Activated naive CD8-positive, alpha-beta T cell treated with anti-CD3 and anti-CD28 coated beads, Interleukin-2, amount 10 ng/mL, durations not matched to agents 7 days and 5 days (primary cell): ENCODE results near the gene INSM2. TPM values are rescaled to one million over a fixed set of nuclear protein-coding genes. Genes with fewer than 3 reads are reported as not detected.

ENCODE experiments used
- ATAC-seq: fragments of 150-1000 bp; cut with Tn5 transposase; one replicate; pipeline ENCODE4 v1.10.0; 2021; ENCODE audit warnings: low read depth, moderate library complexity
- POLR2A ChIA-PET: fragments of 350-600 bp; sonication (Branson Sonifier 250); formaldehyde crosslinking; loops from one replicate; lab custom pipeline; 2021; ENCODE audit warnings: antibody characterized with exemption; lab: Charles Lee
- DNase-seq: peaks from one replicate; pipeline ENCODE4 v3.0.0; 2021
- H3K27ac Mint-ChIP-seq: one replicate; pipeline ENCODE4 v1.8.0; 2022; ENCODE audit warnings: mild to moderate bottlenecking, mixed read lengths
- H3K27me3 Mint-ChIP-seq: one replicate; pipeline ENCODE4 v1.8.0; 2022; ENCODE audit warnings: mild to moderate bottlenecking, moderate library complexity, mixed read lengths
- H3K36me3 Mint-ChIP-seq: one replicate; pipeline ENCODE4 v1.8.0; 2021; ENCODE audit warnings: mild to moderate bottlenecking, mixed read lengths
- H3K4me1 Mint-ChIP-seq: one replicate; pipeline ENCODE4 v1.8.0; 2021; ENCODE audit warnings: mixed read lengths
- H3K4me3 Mint-ChIP-seq: one replicate; pipeline ENCODE4 v1.8.0; 2022; ENCODE audit warnings: mild to moderate bottlenecking, moderate library complexity, mixed read lengths
- H3K9me3 Mint-ChIP-seq: one replicate; pipeline ENCODE4 v1.8.0; 2021; ENCODE audit warnings: mixed read lengths
- total RNA-seq, 2 experiments: library from RNA; stranded (reverse); gene quantifications; one replicate each; pipeline ENCODE4 v1.2.3, GENCODE V29; 2021

Gene INSM2
- total RNA-seq, 2 experiments from 2014 or later: not detected

DNA sequence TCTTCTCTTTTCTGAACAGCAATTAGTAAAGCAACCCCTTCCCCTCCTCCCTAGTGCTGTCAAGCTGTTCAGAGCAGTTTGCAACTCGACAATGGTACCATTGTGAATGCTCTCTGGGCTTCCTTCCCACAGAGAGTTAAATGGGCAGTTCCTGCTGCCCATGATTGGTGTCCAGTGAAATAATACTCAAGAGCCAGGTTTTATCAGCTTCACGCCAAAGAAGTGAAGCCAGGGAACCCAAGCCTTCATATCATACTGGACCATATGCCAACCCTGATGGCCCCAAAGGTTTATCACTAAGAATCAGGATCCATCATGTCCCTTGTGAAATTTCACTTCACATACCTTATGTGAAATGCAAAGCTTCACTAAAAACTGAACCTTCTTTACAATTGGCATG, 24.7 kb downstream of the INSM2 start:
- no peak overlapping the region for H3K4me3 Mint-ChIP-seq
- no peak overlapping the region for H3K27ac Mint-ChIP-seq
- H3K27me3 Mint-ChIP-seq: no peaks in the 10 kb centered on the region
- peaks cover 2% of the 10 kb centered on the region for H3K36me3 Mint-ChIP-seq
- ATAC-seq (no peak), DNase-seq (no peak)
- H3K4me1 Mint-ChIP-seq: no peaks in the 10 kb centered on the region
- H3K9me3 Mint-ChIP-seq: no peaks in the 10 kb centered on the region
- POLR2A ChIA-PET: no interaction called here

GRCh38 chr14:35565871-35566464, 32.0 kb downstream of the INSM2 start:
- no peak overlapping the region for H3K27ac Mint-ChIP-seq

GRCh38 chr14:35571598-35571997, 37.6 kb downstream of the INSM2 start:
- H3K4me1 Mint-ChIP-seq: no peaks in the 10 kb centered on the region
- ATAC-seq (no peak), DNase-seq (no peak)
- peaks cover 3% of the 10 kb centered on the region for H3K36me3 Mint-ChIP-seq
- no peak overlapping the region for H3K27ac Mint-ChIP-seq
- no peak overlapping the region for H3K4me3 Mint-ChIP-seq
- H3K27me3 Mint-ChIP-seq: no peaks in the 10 kb centered on the region
- no peaks in the 10 kb centered on the region for H3K9me3 Mint-ChIP-seq
- POLR2A ChIA-PET: no interaction called here

More at GRCh38 chr14:35565871-35566464, 32.0 kb downstream of the INSM2 start:
- Mint-ChIP-seq H3K4me1 (no peaks in the 10 kb centered on the region), H3K9me3 (no peaks in the 10 kb centered on the region), H3K27me3 (no peaks in the 10 kb centered on the region), H3K36me3 (peaks cover 5% of the 10 kb centered on the region), H3K4me3 (no peak overlapping the region)
- ATAC-seq (no peak), DNase-seq (no peak)
- POLR2A ChIA-PET: no interaction called here

- no peak overlapping the region for H3K4me3 Mint-ChIP-seq
- H3K4me1 Mint-ChIP-seq: no peaks in the 10 kb centered on the region
- H3K9me3 Mint-ChIP-seq: no peaks in the 10 kb centered on the region
- no peaks in the 10 kb centered on the region for H3K27me3 Mint-ChIP-seq
- H3K27ac Mint-ChIP-seq: no peak overlapping the region
- peaks cover 4% of the 10 kb centered on the region for H3K36me3 Mint-ChIP-seq
- ATAC-seq (no peak), DNase-seq (no peak)
- POLR2A ChIA-PET: no interaction called here
Measured at GRCh38 chr14:35573911-35574310, 39.9 kb downstream of the INSM2 start.

DNA sequence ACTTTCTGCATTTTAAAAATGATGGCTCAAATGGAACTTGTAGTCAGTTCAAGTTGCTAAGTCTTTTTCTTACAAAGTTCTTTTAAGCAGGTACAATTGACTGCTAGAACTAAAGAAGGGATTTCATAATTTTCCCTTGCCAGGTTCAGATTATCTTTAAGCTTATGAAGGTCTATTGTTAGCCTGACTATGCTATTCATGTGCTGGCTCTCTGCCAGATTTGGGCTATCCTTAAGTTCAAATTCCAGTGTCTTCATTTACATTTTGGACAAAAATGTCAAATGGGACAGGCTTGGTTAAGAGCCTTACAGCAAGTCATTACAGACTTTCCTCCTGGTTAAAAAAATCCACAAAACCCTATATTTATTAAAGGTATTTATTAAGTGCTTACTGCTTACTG, 42.3 kb downstream of the INSM2 start:
- no peaks in the 10 kb centered on the region for H3K27me3 Mint-ChIP-seq
- H3K27ac Mint-ChIP-seq: no peak overlapping the region
- DNase-seq: no peak
- ATAC-seq: no peak
- H3K4me1 Mint-ChIP-seq: peaks cover 4% of the 10 kb centered on the region
- H3K4me3 Mint-ChIP-seq: no peak overlapping the region
- POLR2A ChIA-PET: no interaction called here
- H3K36me3 Mint-ChIP-seq: peaks cover 2% of the 10 kb centered on the region
- no peaks in the 10 kb centered on the region for H3K9me3 Mint-ChIP-seq

DNA sequence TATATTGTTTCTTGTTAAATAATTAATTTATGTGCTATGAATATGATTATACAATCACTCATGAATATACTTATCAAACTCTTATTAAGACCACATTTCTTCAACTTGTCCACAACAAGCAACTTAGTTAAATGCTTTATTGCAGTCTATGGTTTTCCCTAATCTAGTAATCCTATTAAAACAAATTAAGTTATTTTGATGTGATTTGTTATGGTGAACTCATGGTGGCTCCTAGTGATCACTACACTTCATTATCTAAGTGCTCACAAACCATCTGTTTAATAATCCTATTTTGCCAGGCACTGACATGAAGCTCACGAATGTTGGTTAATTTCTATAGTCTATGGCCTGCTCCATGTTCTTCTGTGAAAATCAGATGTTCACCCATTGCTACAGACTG, 42.9 kb downstream of the INSM2 start:
- H3K9me3 Mint-ChIP-seq: no peaks in the 10 kb centered on the region
- H3K27me3 Mint-ChIP-seq: no peaks in the 10 kb centered on the region
- ATAC-seq (no peak), DNase-seq (no peak)
- peaks cover 4% of the 10 kb centered on the region for H3K4me1 Mint-ChIP-seq
- POLR2A ChIA-PET: no interaction called here
- peaks cover 2% of the 10 kb centered on the region for H3K36me3 Mint-ChIP-seq
- H3K27ac Mint-ChIP-seq: no peak overlapping the region
- no peak overlapping the region for H3K4me3 Mint-ChIP-seq

GRCh38 chr14:35578135-35578534, 44.2 kb downstream of the INSM2 start:
- DNase-seq (no peak), ATAC-seq (no peak)
- H3K4me1 Mint-ChIP-seq: peaks cover 6% of the 10 kb centered on the region
- no peak overlapping the region for H3K27ac Mint-ChIP-seq
- POLR2A ChIA-PET: interaction anchor here (0.6 kb wide), 1 partner anchor 37 kb away, joined by 3 read pairs; no protein-coding TSS in a partner anchor
- no peak overlapping the region for H3K4me3 Mint-ChIP-seq
- H3K36me3 Mint-ChIP-seq: peaks cover 6% of the 10 kb centered on the region
- H3K27me3 Mint-ChIP-seq: no peaks in the 10 kb centered on the region
- no peaks in the 10 kb centered on the region for H3K9me3 Mint-ChIP-seq

GRCh38 chr14:35578639-35579038, 44.7 kb downstream of the INSM2 start:
- Mint-ChIP-seq H3K4me1 (peaks cover 6% of the 10 kb centered on the region), H3K4me3 (no peak overlapping the region), H3K27ac (no peak overlapping the region), H3K9me3 (no peaks in the 10 kb centered on the region), H3K36me3 (peaks cover 10% of the 10 kb centered on the region), H3K27me3 (no peaks in the 10 kb centered on the region)
- DNase-seq (no peak), ATAC-seq (no peak)
- POLR2A ChIA-PET: no interaction called here

Other genes with a start within 250 kb of the INSM2 start
- 100 to 1,000 TPM; 213 to 221 TPM for gene PSMA6, start 241.8 kb upstream of the INSM2 start, total RNA-seq
- gene NFKBIA, start 129.4 kb upstream of the INSM2 start, total RNA-seq: 10 to 100 TPM; 85.5 to 88.1 TPM